Fibroblast of skin of right biceps (primary cell): ENCODE measurements around the gene COL25A1.

Experiments used
- DNase-seq: peaks from one replicate; pipeline ENCODE4 v3.0.0-alpha.2; 2013

Gene COL25A1

DNA sequence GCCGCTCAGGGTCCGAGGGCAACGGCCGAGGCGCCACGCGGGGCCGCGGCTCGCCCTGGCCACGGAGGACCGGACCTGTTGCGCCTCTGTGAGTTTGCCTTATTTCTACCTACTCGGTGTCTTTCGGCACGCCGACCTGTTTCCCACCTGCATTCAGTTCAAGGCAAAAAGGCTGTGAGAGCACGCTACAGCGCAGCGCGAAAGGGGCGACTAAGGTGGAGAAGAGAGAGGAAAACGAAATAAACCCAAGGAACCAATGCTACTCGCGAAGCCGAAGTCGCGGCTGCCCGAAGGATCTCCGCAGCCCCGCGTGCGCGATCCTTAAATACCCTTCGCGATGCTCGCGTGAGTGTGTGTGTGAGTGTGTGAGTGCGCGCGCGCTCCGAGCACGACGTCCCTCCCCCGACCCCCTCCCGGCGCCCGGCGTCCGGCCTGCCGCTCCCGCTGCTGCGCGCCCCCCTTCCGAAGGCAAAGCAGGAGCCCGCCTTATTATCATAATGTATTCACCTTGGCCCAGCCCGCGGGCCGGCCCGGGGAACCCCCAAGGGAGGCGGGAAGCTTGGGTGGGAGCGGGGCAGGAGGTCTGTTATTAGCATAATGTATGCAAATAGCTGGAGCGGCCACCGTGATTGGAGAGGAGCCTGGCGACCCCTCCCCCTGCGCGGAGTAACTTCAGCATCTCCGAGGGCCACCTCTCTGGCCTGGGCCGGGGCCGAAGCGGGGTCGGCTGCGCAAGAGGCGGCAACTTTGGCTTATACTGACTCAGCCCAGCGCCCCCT is at the start of gene COL25A1:
Gene COL25A1, minus strand, starts transcription at position 298 of the 779 bp plus-strand sequence.
- peak; percentile 72 for DNase-seq

DNA sequence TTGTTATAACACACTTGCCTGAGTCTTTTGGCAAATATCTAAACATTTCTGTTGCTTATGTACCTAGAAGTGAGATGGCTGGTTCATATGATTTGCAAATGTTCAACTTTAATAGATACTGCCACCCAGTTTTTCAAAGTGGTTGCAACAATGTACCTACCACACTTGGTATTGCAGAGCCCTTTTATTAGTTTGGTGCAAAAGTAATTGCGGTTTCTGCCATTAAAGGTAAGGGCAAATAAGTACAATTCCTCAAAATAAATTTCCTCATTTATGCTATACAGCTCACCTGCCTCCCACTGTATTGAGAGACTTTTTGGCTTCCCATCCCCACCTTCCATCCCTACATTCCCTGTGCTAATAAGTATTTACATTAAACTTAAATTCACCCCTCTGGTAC is 47.7 kb upstream of the COL25A1 start:
- DNase-seq, result no peak

DNA sequence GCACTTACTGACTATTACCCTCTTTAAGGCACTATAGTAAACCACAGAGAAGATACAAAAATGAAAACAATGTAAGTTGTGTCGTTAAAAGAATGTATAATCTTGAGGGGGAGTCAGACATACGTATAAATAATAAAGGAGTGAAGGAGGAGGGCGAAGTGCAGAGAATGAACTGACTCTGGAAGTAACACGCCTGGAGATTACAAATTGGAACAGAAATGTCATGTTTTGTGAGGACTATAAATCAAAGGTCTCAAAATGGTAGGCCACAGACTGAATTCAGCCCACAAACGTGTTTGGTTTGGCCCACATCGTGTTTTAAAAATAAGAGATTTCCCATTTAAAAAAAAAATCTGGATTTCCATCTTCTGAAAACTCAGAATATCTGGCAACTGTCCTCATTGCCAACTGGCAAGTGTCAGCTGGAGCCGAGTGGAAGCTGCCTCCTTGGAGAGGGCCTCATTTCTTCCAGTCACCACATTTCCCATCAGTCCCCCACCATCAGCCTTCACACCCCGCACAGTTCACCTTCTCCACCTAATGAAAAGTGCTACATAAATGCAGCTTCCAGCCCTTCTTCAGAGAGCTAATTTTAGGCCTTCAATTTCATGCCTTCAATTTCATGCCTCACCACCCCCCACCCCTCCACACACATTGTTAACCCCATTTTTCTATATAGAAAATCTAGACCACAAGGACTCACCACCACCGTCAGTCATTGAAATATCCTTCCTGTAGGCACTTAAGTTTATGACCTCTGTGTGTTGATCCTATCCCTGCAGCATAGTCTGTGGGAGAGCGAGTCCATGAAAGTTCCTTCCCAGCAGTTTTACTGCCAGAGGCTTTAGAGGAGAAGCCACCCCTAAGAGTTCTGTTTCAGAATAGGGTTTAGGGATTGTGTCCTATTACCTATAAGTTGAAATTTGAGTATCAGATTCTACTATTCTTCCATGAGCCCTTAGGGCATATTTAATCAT is 32.0 kb upstream of the COL25A1 start:
- peak; percentile 35 for DNase-seq

DNA sequence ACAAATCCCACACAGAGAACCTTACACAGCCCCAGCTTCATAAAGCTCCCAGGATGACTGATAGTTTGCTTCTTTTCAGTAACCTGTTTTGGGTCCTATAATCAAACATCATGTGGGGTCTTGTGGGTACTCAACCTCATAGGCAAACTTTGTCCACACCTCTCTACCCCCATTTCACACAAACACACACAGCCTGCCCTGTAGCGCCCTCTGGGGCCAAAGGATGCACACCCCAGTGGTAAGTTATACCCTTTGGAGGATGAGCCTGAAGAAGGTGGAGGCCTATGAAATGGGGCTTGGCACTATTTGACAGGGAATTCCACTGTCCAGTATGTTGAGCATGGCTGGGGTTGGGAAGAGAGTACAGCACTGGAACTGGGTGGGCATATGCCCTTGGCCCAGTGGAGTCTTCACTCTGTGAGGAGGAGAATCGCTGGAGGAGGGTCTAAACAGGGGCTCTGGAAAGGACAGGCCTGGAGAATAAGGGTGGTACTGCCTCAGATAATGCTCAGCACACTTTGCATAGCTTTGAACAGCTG is 30.5 kb upstream of the COL25A1 start:
- DNase-seq, result no peak

DNA sequence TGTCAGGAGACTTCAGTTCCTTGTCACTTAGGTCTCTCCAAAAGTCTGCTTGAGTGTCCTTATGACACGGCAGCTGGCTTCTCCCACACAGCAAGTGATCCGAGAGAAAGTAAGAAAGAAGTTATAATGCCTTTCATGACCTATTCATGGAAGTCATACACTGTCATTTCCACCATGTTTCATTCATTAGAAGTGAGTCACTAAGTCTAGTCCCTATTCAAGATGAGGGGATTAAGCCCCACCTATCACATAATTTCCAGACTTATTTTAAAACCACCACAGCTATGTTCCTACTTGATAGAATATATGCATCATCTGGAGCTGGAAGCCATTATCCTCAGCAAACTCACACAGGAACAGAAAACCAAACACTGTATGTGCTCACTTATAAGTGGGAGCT is 25.2 kb upstream of the COL25A1 start:
- peak; percentile 51 for DNase-seq

DNA sequence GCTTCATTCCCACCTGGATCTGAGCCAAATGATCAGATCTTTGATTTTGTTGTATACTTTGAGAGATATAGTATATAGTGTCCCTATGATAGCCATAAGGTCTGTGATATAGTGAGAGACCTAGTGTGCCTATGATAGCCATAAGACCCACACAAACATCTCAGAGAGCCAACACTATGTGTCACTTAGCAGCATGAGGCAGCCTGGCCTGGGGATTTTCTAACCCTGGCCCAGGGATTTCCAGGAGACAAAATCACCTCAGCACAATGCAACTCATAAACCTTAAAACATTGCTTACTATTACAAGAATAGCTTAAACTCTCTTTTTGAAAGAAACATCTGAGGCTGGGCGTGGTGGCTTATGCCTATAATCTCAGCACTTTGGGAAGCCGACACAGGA is 23.2 kb upstream of the COL25A1 start:
- DNase-seq, result no peak

DNA sequence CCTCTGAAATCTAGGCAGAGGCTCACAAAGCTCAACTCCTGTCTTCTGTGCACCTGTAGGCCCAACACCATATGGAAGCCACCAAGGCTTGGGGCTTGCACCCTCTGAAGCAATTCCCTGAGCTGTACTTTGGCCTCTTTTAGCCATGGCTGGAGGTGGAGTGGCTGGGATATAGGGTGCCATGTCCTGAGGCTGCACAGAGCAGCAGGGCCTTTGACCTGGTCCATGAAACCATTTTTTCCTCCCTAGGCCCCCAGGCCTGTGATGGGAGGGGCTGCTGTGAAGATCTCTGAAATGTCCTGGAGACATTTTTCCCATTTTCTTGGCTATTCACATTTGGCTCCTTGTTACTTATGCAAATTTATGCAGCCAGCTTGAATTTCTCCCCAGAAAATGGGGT is 20.9 kb upstream of the COL25A1 start:
- no peak for DNase-seq

DNA sequence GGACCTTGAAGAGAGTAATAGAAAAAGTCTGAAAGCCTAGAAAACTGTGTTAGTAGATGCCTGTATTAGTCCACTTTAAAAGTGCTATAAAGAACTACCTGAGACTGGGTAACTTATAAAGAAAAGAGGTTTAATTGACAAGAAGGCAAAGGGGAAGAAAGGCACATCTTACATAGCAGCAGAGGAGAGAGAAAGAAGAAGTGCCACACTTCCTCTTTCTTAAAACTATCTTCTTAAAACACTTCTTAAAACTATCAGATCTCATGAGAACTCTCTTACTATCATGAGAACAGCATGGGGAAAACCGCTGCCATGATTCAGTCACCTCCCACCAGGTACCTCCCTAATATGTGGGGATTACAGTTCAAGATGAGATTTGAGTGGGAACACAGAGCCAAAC is 18.8 kb upstream of the COL25A1 start:
- no peak for DNase-seq

DNA sequence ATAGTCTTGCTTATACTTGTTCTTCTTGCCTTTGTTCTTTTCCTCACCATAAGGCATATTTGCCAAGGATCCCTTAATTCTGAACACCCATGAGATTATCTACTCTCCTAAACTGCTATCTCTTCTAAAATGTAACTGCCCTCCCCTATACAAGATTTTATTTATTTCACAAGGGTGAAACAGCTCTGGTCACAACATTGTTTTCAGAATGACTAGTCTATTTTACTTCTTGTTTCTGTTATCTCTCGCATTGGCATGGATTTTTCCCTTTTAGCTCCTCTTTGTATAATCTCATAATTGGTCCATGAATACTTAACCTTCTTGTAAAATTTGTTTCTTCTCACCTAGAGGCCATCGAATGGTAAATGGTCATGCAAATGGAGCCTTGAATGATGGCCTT is 17.2 kb upstream of the COL25A1 start:
- no peak for DNase-seq

DNA sequence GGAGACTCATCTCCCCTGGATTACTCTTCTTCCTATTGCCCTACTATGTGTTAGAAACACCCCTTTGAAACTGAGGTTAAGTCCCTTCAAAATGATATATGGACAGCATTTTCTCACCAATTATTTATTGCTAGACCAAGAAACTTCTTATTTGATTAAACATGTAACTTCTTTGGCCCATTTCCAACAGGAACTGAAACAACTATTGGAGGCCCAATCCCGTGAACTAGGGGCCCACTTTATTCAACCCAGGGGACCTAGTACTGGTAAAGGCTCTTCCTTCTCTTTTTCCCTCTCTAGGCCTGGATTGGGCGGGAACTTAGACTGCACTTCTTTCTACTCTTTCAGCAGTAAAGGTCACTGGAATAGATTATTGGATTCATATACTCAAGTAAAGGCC is 16.7 kb upstream of the COL25A1 start:
- DNase-seq, result no peak

DNA sequence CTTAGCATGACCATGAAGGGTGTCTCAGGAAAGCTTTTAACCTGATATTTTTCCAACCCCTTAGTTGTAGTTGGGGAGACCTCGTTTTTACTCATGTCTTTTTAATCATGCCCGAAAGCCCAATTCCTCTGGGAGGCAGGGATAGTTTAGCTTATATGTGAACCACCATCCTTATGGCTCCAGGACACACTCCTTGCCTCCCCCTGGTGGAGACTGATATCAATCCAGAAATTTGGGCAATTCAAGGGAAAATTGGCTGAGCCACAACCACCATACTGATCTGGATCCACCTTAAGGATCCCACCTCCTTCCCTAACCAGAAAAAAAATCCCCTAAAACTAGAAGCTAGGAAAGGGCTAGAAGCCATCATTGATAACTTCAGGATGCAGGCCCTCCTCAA is 13.4 kb upstream of the COL25A1 start:
- DNase-seq, result no peak

DNA sequence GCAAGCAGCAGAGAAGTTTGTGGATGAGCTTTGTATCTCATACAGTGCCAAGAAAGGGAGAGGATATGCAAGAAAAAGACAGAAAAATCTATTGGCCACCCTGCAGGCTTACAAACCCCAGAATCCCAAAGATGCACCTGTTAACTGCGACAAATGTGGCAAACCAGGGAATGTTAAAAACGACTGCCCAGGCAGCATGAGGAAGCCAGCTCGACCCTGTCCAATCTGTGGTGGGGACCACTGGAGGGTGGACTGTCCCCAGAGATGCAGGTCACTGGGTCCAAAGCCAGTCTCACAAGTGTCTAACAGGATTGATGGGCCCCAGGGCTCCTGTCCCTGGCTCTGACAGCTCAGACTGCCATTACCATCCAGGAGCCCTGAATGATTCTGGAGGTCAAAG is 12.9 kb upstream of the COL25A1 start:
- no peak for DNase-seq

DNA sequence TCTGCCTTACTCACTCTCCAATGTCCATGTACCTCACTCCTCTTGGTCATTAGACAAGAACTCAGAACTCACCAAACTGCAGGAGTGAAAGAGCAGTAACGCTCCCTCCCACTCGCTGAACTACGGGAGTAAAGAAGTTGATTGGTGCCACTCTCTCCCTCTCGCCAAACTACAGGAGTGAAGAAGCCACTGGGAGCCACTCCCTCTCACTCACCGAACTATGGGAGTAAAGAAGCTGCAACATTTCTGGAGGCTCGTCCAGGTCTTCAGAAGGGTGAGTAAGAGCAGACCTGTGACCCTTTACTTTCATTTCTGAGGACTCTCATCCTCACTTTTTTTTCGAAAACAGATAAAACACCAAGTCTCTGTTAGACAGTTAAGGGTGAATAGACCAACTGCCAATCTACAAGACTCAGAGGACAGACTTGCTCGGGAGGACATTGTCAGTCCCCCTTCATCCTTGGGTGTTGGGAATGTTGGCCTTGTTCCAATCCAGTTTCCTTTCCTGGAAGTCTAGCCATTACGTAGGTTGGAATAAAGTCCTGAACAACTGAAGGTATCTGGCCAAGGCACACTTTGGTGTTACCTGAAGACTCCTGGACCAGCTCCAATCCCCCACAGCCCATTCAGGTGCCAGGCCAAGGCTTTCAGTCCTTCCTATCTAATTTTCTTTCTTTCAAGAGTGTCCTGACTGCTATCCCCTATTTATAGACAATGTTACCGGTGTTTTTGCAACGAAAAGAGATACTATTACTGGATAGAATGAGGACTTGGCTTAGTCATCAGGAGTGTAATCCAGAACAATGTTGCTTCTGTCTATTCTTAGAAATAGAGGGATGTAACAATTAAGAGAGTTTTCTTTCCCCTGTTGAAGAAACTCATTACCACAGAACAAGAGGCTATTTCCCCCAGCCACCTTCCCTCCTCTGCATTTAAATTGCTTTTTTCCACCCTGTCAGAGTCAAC is 11.0 kb upstream of the COL25A1 start:
- no peak for DNase-seq

DNA sequence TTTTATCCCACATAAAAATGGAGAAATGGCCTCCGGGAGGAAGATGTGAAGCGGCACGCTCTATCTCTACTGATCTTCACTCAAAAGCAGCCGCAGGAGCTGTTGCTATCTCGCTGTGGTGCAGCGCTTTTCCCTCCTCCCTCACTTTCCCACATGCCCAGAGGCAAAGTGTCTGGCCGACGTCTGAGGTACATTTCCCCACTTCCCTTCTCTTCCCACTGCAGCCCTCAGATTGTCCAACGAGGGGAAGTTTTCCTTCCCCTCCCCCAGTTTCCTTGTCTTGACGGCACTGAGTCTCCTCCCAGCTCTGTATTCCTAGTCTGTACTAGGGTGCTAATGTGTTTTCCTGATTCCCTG is 660 bp upstream of the COL25A1 start:
- DNase-seq, result peak; percentile 40

DNA sequence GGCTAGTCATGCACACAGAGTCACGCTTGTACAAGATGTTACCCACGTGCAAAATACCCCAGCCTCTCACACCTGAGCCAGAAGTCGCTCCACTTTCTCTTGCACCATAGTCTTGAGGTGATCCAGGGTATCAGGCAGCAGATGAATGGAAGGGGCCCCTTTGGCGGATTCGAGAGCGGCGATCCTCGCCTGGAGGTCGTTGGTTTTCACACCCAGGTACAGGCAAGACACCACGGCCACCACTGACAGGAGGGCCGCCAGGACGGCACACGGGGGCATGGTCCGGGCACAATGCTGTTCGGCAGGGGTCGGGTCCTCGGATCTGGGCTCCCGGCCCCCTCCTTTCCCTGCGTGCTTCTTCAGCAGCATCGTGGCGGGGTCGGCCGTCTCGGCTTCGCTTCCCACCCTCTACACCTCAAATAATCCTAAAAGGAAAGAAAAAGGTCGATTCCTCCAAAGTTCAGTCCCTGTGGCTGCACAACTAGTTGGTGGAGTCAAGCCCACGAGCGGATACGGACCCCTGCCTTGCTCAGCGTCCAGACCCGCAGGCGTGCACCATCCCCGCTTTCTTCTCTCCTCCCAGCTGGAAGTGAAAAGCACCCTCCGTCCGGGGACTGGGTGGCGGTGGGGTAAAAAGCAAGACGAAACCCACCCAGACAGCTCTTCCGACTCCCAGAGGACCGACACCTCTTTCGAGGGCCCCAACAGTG is 652 bp downstream of the COL25A1 start:
- DNase-seq, result no peak

DNA sequence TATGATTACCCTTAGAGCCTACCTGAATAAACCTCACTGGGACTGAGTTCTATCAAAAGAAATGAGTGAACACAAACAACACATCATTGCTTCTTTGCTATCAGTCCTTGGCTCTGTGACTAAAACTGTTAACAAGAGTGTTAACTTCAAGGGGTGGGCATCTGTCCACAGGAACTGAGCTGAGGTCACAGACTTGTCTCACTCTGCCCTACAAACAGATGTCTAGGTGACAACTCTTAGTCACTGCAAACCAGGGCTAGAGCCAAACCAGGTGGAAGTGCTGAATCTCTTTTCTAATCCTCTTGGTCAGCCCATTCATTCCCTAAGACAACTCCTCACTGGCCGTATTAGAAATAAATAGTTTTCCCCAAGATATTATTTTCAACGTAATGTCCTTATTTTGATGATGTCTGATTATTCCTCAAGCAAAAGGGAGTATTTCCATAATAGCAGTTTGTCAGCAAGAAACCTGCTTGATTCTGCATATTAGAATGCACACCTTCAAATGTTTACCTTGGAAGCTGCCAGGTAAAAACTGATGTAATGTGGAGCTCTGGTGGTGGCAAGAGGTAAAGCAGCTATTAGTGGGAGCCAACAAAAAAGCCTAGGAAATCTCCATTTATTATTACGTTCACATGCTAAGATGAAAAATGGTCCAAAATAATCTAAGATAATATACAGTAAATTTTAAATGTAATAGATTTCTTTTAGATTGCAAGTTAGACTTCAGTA is 4.0 kb downstream of the COL25A1 start:
- no peak for DNase-seq

DNA sequence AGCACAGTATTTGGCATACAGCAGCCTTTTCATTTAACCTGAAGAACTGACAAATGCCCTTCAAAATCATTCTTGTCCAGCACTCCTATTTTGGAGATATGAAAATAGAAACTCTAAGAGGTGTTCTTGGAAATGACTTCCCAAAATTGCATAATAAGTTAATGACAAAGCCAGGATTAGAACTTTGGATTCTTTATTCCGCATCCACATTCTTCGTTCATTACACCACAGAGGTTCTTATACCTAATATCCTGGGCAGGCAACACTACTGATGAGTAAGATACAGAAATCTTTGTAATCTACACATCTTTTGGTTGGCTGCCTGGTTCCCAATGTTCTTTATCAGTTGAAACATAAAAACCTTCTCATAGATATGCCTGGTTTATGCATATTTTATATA is 5.9 kb downstream of the COL25A1 start:
- DNase-seq, result peak; percentile 74

DNA sequence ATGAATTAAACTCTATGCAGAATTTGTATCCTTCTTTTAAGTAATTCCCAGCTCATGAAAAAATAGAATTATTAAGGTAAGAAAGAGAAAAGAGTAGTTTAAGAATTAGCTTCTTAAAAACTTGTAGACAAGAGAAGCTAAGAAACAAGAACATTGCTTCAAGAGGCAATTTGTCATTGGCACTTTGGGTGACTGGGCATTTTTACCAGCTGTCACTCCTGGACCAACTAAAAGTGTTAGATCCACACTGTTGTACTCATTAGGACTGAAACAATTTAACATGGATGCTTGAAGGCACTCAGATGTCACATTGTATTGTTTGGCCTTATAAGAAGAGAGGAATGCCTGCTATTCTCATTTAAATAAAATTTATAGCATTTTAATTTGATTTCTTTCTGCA is 7.4 kb downstream of the COL25A1 start:
- no peak for DNase-seq

DNA sequence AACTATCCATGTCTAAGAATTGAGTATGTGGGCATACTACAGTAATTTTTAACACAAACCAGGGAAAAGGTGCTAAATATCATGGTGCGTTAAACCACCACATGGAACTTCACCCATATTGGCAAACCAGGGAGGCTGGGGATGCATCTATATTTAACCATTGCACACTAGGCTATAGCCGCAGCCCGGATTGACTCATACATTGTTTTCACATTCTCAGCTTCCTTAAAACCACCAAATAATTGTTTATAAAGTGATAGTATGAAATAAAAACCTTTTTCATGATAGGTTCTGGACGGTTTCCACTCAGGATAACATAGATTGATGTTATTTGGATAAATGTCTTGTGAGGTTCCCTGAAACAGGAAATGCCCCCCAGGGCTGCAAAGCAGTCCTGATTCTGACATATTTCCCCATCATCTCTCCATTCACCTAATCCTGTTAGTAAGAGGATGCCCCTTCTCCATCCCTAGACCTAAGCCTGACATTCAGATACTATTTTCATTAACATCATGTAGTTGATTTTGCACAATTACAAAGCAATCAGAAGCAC is 7.9 kb downstream of the COL25A1 start:
- DNase-seq, result peak; percentile 71

DNA sequence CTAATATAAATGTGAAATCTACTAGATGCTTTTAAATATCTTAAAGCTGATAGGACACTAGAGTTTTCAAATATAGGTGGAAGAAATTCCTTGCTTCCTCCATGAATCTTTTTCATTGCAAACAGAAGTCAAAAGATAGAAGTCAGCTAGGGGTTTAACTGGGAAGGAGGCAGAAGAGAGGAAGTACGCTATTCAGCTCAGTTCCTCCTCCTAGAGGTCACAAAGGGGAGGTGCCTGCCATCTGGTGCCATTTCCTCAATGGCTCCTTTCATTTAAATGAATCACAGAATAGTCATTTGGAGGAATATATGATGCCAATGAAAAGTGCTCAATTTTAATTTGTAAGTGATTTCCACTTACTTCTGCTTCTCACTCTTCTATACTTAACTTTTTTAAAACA is 8.5 kb downstream of the COL25A1 start:
- no peak for DNase-seq

DNA sequence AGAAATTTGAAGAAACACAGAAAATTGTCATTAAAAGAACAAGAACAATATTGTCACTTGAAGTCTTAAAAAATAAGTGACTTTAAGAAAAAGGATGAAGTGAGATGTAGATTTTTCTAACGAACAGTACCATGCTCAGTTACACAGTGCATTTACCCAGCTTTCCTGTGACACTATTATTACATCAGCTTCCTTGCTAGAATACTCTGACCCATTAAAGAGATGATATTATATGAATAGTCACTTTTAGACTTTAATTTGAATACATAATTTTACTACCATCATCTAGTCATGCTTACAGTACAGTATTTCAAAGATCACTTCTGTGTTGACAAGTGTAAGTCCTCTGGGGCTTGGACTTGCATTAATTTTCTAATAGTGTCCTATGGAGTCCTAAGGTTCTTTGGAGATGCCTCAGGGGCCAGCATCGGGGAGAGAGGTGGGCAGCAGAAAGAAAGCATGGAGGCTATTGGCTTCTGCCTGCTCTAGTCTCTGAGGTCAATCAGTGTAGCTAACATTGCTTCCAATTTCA is 10.7 kb downstream of the COL25A1 start:
- no peak for DNase-seq
